Uterus (tissue), 4 donors: ENCODE results near the gene HACD2. TPM values are rescaled to one million over a fixed set of nuclear protein-coding genes. Genes with fewer than 3 reads are reported as not detected.
"Not testable (repeated sequence)": the region's sequence is repeated elsewhere in the genome, so short reads cannot be mapped to it uniquely, and the experiment has no call there.

ENCODE experiments used
- DNase-seq, 2 donors: peaks; one replicate each; pipeline ENCODE4 v3.0.0-alpha.2; 2019 to 2020
- H3K27ac ChIP-seq, 2 donors: fragments of 200-600 bp; sonication (generic); 1 replicate in 1 of 2; 2 replicates in 1 of 2; pipeline ENCODE4 v1.5.1; 2016 to 2018
- H3K27me3 ChIP-seq, 2 donors: fragments of 200-600 bp; sonication (generic); one replicate each; pipeline ENCODE4 v1.5.1; 2018 to 2019; ENCODE audit warnings: control low read depth in 1 of 2
- H3K36me3 ChIP-seq, 2 donors: fragments of 200-600 bp; sonication (generic); one replicate each; pipeline ENCODE4 v1.5.1; 2019; ENCODE audit warnings: control low read depth in 1 of 2
- H3K4me1 ChIP-seq, 2 donors: fragments of 200-600 bp; sonication (generic); one replicate each; pipeline ENCODE4 v1.5.1; 2018 to 2019; ENCODE audit warnings: control low read depth in 1 of 2
- H3K4me3 ChIP-seq, 2 donors: fragments of 200-600 bp; sonication (generic); 1 replicate in 1 of 2; 2 replicates in 1 of 2; pipeline ENCODE4 v1.5.1; 2018 to 2019; ENCODE audit warnings: mild to moderate bottlenecking in 1 of 2
- H3K9me3 ChIP-seq, 2 donors: fragments of 200-600 bp; sonication (generic); one replicate each; pipeline ENCODE4 v1.5.1; 2019; ENCODE audit warnings: control low read depth in 1 of 2
- CTCF ChIP-seq, 4 experiments: fragments of 200-600 bp in 2 of 4; fragments of 450-650 bp in 2 of 4; sonication (generic) in 2 of 4; IDR thresholded peaks; one replicate each; pipeline ENCODE4 v1.5.1; 2016 to 2019; ENCODE audit warnings: antibody characterized with exemption in 4 of 4, mild to moderate bottlenecking in 2 of 4, moderate library complexity in 1 of 4
- POLR2A ChIP-seq, 2 donors: fragments of 450-650 bp; IDR thresholded peaks; one replicate each; pipeline ENCODE4 v1.6.1; 2016; ENCODE audit warnings: antibody characterized with exemption in 2 of 2, mild to moderate bottlenecking in 1 of 2, moderate library complexity in 1 of 2
- intact Hi-C: fragments of 100-400 bp; cut with DNase I; formaldehyde crosslinking; loops from one replicate; pipeline ENCODE4 v1.15.1; 2023; ENCODE audit warnings: low total_unique reads
- total RNA-seq, 4 donors: library from RNA; depleted of rRNA in 3 of 4; stranded (reverse); fragments of >200 nt in 3 of 4; gene quantifications; one replicate each; pipeline versions ENCODE4 v1.1.0 to v1.2.4, GENCODE V29; 2014 to 2023
- donor health status: DM: yes; HTN: yes; CAD: no.

Gene HACD2
- total RNA-seq, 4 donors from 2014 or later, result 21.5 to 38.0 (median 28.8) TPM

GRCh38 chr3:123602325-123602724, 17.5 kb upstream of the HACD2 start:
- H3K27me3 ChIP-seq, result no peaks in the 10 kb centered on the region
- TF ChIP-seq POLR2A (IDR thresholded peaks at IDR 0.05), result no peak
- TF ChIP-seq CTCF (IDR thresholded peaks at IDR 0.05), result no peak
- H3K36me3 ChIP-seq, result no peaks in the 10 kb centered on the region
- no peak overlapping the region for H3K4me3 ChIP-seq
- H3K9me3 ChIP-seq, result no peaks in the 10 kb centered on the region
- H3K4me1 ChIP-seq, result no peaks in the 10 kb centered on the region
- intact Hi-C loops, result no loop called here
- DNase-seq, result no peak
- no peak overlapping the region for H3K27ac ChIP-seq

- H3K4me1 ChIP-seq, H3K9me3 ChIP-seq, H3K4me3 ChIP-seq, DNase-seq, H3K27ac ChIP-seq, H3K36me3 ChIP-seq, intact Hi-C loops, H3K27me3 ChIP-seq: not testable (repeated sequence)
These were observed 16.0 kb upstream of the HACD2 start for GRCh38 chr3:123600863-123601262.

GRCh38 chr3:123597561-123597960, 12.7 kb upstream of the HACD2 start:
- no peaks in the 10 kb centered on the region for H3K36me3 ChIP-seq
- no peak for DNase-seq
- no peak overlapping the region for H3K27ac ChIP-seq
- no peaks in the 10 kb centered on the region for H3K27me3 ChIP-seq
- no peak for TF ChIP-seq POLR2A (IDR thresholded peaks at IDR 0.05)
- TF ChIP-seq CTCF (IDR thresholded peaks at IDR 0.05), result no peak
- intact Hi-C loops, result no loop called here
- H3K9me3 ChIP-seq, result no peaks in the 10 kb centered on the region
- H3K4me3 ChIP-seq, result no peak overlapping the region
- no peaks in the 10 kb centered on the region for H3K4me1 ChIP-seq

- DNase-seq, result no peak
- no peak overlapping the region for H3K4me3 ChIP-seq
- no peak overlapping the region for H3K27ac ChIP-seq
- no peaks in the 10 kb centered on the region for H3K36me3 ChIP-seq
- no peak for TF ChIP-seq POLR2A (IDR thresholded peaks at IDR 0.05)
- no peak for TF ChIP-seq CTCF (IDR thresholded peaks at IDR 0.05)
- no peaks in the 10 kb centered on the region for H3K27me3 ChIP-seq
- intact Hi-C loops, result no loop called here
- H3K4me1 ChIP-seq, result no peaks in the 10 kb centered on the region
- H3K9me3 ChIP-seq, result no peaks in the 10 kb centered on the region
These were observed 10.7 kb upstream of the HACD2 start for GRCh38 chr3:123595396-123596180.

- no peak overlapping the region for H3K27ac ChIP-seq
These were observed 8.5 kb upstream of the HACD2 start for GRCh38 chr3:123593381-123593780.

More at GRCh38 chr3:123593381-123593780, 8.5 kb upstream of the HACD2 start:
- Histone ChIP-seq H3K4me3 (no peak overlapping the region), H3K4me1 (no peaks in the 10 kb centered on the region), H3K9me3 (no peaks in the 10 kb centered on the region), H3K27me3 (no peaks in the 10 kb centered on the region), H3K36me3 (no peaks in the 10 kb centered on the region)
- intact Hi-C loops, result no loop called here
- DNase-seq, result no peak
- TF ChIP-seq CTCF (IDR thresholded peaks at IDR 0.05), result no peak
- TF ChIP-seq POLR2A (IDR thresholded peaks at IDR 0.05), result no peak
